HFFc6 (cell line): ENCODE data around the gene KRT16. TPM values are rescaled to one million over a fixed set of nuclear protein-coding genes. Genes with fewer than 3 reads are reported as not detected.

Experiments
- DNase-seq: peaks from one replicate; pipeline ENCODE4 v3.0.0-alpha.2; 2018
- H3K27ac Mint-ChIP-seq: 2 replicates; pipeline ENCODE4 v1.8.0; 2020; ENCODE audit warnings: mild to moderate bottlenecking, mixed read lengths
- H3K27me3 Mint-ChIP-seq: 2 replicates; pipeline ENCODE4 v1.8.0; 2021; ENCODE audit warnings: mild to moderate bottlenecking, moderate library complexity, mixed read lengths; ENCODE audit not compliant: insufficient read depth
- H3K36me3 Mint-ChIP-seq: 2 replicates; pipeline ENCODE4 v1.8.0; 2021; ENCODE audit warnings: low read depth, mixed read lengths
- H3K4me1 Mint-ChIP-seq: 2 replicates; pipeline ENCODE4 v1.8.0; 2020; ENCODE audit warnings: low read depth, mixed read lengths
- H3K4me3 Mint-ChIP-seq: 2 replicates; pipeline ENCODE4 v1.8.0; 2020; ENCODE audit warnings: mild to moderate bottlenecking, moderate library complexity, mixed read lengths
- H3K9me3 Mint-ChIP-seq: 2 replicates; pipeline ENCODE4 v1.8.0; 2020; ENCODE audit warnings: mild to moderate bottlenecking, mixed read lengths
- CTCF ChIP-seq: fragments of 200-600 bp; sonication (generic); IDR thresholded peaks from 2 replicates; pipeline ENCODE4 v1.5.0; 2021; ENCODE audit warnings: antibody characterized with exemption, mild to moderate bottlenecking
- total RNA-seq, 6 experiments: library from RNA; stranded (reverse); fragmentation: NEBNext Ultra II Directional; extraction: Animal tissue kit (Norgen Biotek cat#: 25700); gene quantifications; 2 replicates in 1 of 6; 3 replicates in 5 of 6; pipeline ENCODE4 v1.2.3, GENCODE V29; 2021

The KRT16 gene
- total RNA-seq, 6 experiments from 2014 or later, result 0.11 to 0.47 (median 0.17) TPM; not detected in 2

GRCh38 chr17:41563607-41564170, 48.9 kb downstream of the KRT16 start:
- Mint-ChIP-seq H3K36me3 (no peaks in the 10 kb centered on the region), H3K27ac (no peak overlapping the region), H3K4me1 (peaks cover 12% of the 10 kb centered on the region), H3K27me3 (peaks cover 44% of the 10 kb centered on the region), H3K9me3 (no peaks in the 10 kb centered on the region), H3K4me3 (no peak overlapping the region)
- TF ChIP-seq CTCF, result no peak
- DNase-seq, result no peak

DNA sequence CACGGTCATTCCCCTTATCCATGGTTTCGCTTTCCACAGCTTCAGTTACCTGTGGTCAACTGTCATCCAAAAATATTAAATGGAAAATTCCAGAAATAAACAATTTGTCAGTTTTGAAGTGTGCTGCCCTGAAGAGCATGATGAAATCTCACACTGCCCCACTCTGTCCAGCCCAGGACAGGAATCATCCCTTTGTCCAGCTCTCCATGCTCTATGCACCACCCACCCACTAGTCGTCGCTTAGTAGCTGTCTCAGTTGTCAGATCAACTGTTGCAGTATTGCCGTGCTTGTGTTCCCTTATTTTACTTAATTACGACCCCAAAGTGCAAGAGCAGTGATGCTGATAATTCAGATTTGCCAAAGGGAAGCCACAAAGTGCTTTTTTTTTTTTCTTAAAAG, 51.0 kb downstream of the KRT16 start:
- H3K4me1 Mint-ChIP-seq, result peaks cover 16% of the 10 kb centered on the region
- no peak for TF ChIP-seq CTCF
- DNase-seq, result no peak
- peaks cover 34% of the 10 kb centered on the region for H3K27me3 Mint-ChIP-seq
- H3K27ac Mint-ChIP-seq, result no peak overlapping the region
- no peaks in the 10 kb centered on the region for H3K36me3 Mint-ChIP-seq
- no peaks in the 10 kb centered on the region for H3K9me3 Mint-ChIP-seq
- no peak overlapping the region for H3K4me3 Mint-ChIP-seq

Other genes with a start within 250 kb of the KRT16 start
- 1 to 10 TPM in 2 of 6 experiments, under 1 TPM in 4; 0.75 to 2.5 (median 0.96) TPM for gene KRT33B, start 243.0 kb downstream of the KRT16 start, total RNA-seq
- 100 to 1,000 TPM in 2 of 6 experiments, 10 to 100 TPM in 4; 58.8 to 247 (median 71.3) TPM for gene KRT34, start 230.5 kb downstream of the KRT16 start, total RNA-seq
- under 1 TPM in 2 of 6 experiments, not detected in 4; 0.09 to 0.14 TPM for gene KRT31, start 215.2 kb downstream of the KRT16 start, total RNA-seq
- gene KRT37, start 188.2 kb downstream of the KRT16 start, total RNA-seq, result not detected
- under 1 TPM; 0.25 to 0.62 (median 0.43) TPM for gene KRT38, start 171.8 kb downstream of the KRT16 start, total RNA-seq
- gene KRT32, start 145.4 kb downstream of the KRT16 start, total RNA-seq, result under 1 TPM in 2 of 6 experiments, not detected in 4; 0.14 TPM
- gene KRT35, start 131.6 kb downstream of the KRT16 start, total RNA-seq, result not detected
- not detected for gene KRT36, start 122.9 kb downstream of the KRT16 start, total RNA-seq
- gene KRT13, start 107.2 kb downstream of the KRT16 start, total RNA-seq, result not detected
- 1 to 10 TPM; 5.0 to 8.6 (median 6.9) TPM for gene KRT15, start 93.9 kb downstream of the KRT16 start, total RNA-seq
- 100 to 1,000 TPM in 2 of 6 experiments, 10 to 100 TPM in 4; 45.7 to 244 (median 50.6) TPM for gene KRT19, start 84.5 kb downstream of the KRT16 start, total RNA-seq
- not detected for gene KRT9, start 40.7 kb downstream of the KRT16 start, total RNA-seq
- gene KRT14, start 25.9 kb downstream of the KRT16 start, total RNA-seq, result 1 to 10 TPM in 4 of 6 experiments, under 1 TPM in 2; 0.14 to 2.0 (median 1.5) TPM
- gene KRT17, start 11.8 kb upstream of the KRT16 start, total RNA-seq, result 1 to 10 TPM; 1.0 to 3.9 (median 2.9) TPM
- 100 to 1,000 TPM; 723 to 810 (median 781) TPM for gene EIF1, start 76.1 kb upstream of the KRT16 start, total RNA-seq
- not detected for gene GAST, start 99.6 kb upstream of the KRT16 start, total RNA-seq
- under 1 TPM in 2 of 6 experiments, not detected in 4; 0.09 to 0.12 TPM for gene HAP1, start 121.9 kb upstream of the KRT16 start, total RNA-seq
- gene JUP, start 173.9 kb upstream of the KRT16 start, total RNA-seq, result 1 to 10 TPM; 1.5 to 9.1 (median 1.9) TPM
- gene P3H4, start 199.2 kb upstream of the KRT16 start, total RNA-seq, result 10 to 100 TPM; 48.8 to 75.5 (median 50.3) TPM
- gene FKBP10, start 200.2 kb upstream of the KRT16 start, total RNA-seq, result 100 to 1,000 TPM; 417 to 500 (median 442) TPM
- gene NT5C3B, start 223.5 kb upstream of the KRT16 start, total RNA-seq, result 10 to 100 TPM; 33.9 to 55.2 (median 37.3) TPM
- not detected for gene KLHL10, start 225.1 kb upstream of the KRT16 start, total RNA-seq